Neutrophil (primary cell): ENCODE results near the gene PIN1.

Experiments
- H3K27ac ChIP-seq: fragments of 200-600 bp; sonication (generic); 2 replicates; pipeline ENCODE4 v1.5.1; 2016; ENCODE audit warnings: mild to moderate bottlenecking, moderate library complexity
- H3K27me3 ChIP-seq: fragments of 200-600 bp; sonication (generic); 2 replicates; pipeline ENCODE4 v1.6.0; 2016; ENCODE audit warnings: mild to moderate bottlenecking
- H3K36me3 ChIP-seq: fragments of 200-600 bp; sonication (generic); 2 replicates; pipeline ENCODE4 v1.5.1; 2017
- H3K4me1 ChIP-seq, 2 experiments: fragments of 200-600 bp in 1 of 2; sonication (generic) in 1 of 2; 1 replicate in 1 of 2; 2 replicates in 1 of 2; pipeline versions ENCODE4 v1.5.1 to v1.6.1; 2013 to 2016; ENCODE audit warnings: low read depth in 1 of 2, low read length in 1 of 2, mild to moderate bottlenecking in 1 of 2, moderate library complexity in 1 of 2; ENCODE audit not compliant: control insufficient read depth in 1 of 2, insufficient read depth in 1 of 2
- H3K4me3 ChIP-seq, 2 experiments: fragments of 200-600 bp in 1 of 2; sonication (generic) in 1 of 2; 1 replicate in 1 of 2; 2 replicates in 1 of 2; pipeline ENCODE4 v1.5.1; 2013 to 2016; ENCODE audit warnings: low read depth in 1 of 2, low read length in 1 of 2, mild to moderate bottlenecking in 1 of 2, moderate library complexity in 1 of 2
- H3K9me3 ChIP-seq: fragments of 200-600 bp; sonication (generic); 2 replicates; pipeline ENCODE4 v1.5.1; 2016
- CTCF ChIP-seq: fragments of 200-600 bp; sonication (generic); IDR thresholded peaks from 2 replicates; pipeline ENCODE4 v1.5.1; 2016; ENCODE audit warnings: antibody characterized with exemption

PIN1 gene

GRCh38 chr19:9861503-9861902 lies 26.4 kb downstream of the PIN1 start:
- TF ChIP-seq CTCF: no peak
- H3K4me1 ChIP-seq: peaks cover 16% of the 10 kb centered on the region in 2 experiments
- H3K4me3 ChIP-seq: no peak overlapping the region
- H3K36me3 ChIP-seq: no peaks in the 10 kb centered on the region
- H3K27ac ChIP-seq: no peak overlapping the region
- H3K9me3 ChIP-seq: no peaks in the 10 kb centered on the region
- H3K27me3 ChIP-seq: no peaks in the 10 kb centered on the region

DNA sequence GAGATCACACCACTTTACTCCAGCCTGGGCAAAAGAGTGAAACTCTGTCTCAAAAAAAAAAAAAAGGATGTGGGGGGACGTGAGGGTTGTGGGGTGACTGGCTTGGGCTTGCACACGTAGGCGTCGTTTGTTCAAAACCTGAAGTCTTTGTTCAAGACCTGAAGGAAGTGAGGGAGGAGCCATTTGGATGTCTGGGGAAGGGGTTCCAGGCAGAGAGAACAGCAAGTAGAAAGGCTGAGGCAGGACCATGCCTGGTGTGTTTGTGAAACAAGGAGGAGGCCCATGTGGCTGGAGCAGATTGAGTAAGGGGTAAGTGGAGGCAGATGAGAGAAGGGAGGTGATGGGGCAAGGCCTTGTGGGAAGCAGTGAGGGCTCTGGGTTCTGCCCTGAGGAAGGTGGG lies 27.8 kb downstream of the PIN1 start:
- Histone ChIP-seq H3K27ac (no peak overlapping the region), H3K9me3 (no peaks in the 10 kb centered on the region), H3K4me3 (no peak overlapping the region), H3K4me1 (peaks cover 8% of the 10 kb centered on the region in 2 experiments), H3K36me3 (no peaks in the 10 kb centered on the region), H3K27me3 (no peaks in the 10 kb centered on the region)
- TF ChIP-seq CTCF: no peak

DNA sequence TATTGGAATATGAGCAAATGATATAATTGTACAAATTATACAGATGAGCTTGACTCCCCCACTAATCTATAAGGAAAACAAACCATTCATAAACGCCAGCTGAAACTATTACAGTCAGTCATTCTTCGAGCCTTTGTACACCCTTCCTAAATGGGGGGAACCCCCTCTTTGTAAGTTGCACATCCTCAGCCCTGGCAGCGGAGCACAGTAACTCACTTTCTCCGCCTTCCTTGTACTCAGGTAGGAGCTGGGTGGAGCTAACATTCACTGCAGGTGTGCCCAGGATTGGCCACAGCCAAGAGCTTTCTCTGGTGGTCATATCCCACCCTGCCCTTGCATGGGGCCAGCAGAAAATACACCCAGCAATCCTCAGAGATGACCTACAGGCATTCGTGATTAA lies 28.6 kb downstream of the PIN1 start:
- H3K4me1 ChIP-seq: peaks cover 0 to under 1% of the 10 kb centered on the region in 2 experiments
- H3K27ac ChIP-seq: no peak overlapping the region
- H3K4me3 ChIP-seq: no peak overlapping the region
- no peaks in the 10 kb centered on the region for H3K9me3 ChIP-seq
- no peaks in the 10 kb centered on the region for H3K36me3 ChIP-seq
- no peaks in the 10 kb centered on the region for H3K27me3 ChIP-seq
- no peak for TF ChIP-seq CTCF

DNA sequence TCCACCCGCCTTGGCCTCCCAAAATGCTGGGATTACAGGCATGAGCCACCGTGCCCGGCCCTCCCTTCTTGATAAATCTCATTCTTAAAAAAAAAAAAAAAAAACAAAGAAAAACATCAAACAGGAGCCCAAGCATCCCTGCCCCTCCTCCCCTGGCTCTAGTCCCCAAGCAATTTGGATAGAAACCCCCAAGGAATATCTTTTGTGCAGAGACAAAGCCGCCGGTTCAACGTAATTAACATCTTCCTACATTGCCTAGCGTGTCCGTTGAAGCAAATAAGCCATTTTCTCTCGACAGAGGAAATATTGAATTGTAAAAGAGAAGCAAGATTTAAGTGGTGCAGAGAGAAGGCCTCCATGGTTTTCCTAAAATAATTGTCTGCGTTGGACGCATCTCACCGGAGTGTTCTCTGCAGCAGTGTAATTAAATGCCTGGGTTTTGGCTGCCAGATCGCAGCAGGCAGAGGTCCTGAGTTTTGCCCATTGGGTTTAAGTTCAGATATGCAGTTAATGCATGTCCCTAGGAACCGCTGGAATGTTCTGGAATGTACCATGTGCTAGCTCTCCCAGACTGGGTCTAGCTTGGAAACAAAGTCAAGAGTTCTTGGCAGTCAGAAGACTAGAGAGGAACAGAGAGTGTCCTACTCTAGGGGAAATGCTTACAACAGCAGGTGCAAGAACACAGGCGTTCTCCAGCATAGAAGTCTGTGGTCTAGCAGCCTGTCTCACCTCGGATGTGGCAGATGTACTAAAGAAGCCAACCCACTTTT lies 30.8 kb downstream of the PIN1 start:
- Histone ChIP-seq H3K4me1 (no peaks in the 10 kb centered on the region), H3K27ac (no peak overlapping the region), H3K9me3 (no peaks in the 10 kb centered on the region), H3K4me3 (no peak overlapping the region), H3K27me3 (no peaks in the 10 kb centered on the region), H3K36me3 (no peaks in the 10 kb centered on the region)
- TF ChIP-seq CTCF: no peak

DNA sequence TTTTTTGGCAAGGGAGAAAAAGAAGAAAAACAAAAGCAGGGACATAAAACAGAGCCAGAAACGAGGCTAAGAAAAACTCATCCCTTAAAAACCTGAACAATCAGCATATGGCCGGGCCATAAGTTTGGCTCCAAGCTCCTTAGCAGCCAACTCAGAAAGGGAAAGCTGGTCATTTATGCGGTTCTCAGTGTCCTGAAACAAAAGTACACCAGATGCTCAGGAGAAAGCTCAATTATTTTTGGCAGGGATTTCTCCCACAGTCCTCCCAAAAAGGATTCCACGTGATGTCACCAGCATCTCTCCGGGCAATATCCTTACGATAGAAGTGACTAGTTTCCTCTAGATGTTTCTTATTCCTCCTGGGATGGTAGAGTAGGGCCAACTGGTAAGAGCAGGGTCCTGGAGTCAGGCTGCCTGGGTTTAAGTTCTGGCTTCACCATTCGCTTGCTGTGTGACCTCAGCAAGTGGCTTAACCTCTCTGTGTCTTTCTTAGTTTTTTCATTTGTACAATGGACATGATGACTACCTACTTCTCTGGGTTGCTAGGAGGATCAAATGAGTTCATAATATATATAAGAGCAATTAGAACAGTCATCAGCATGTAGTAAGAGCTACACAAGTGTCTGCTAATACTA lies 34.0 kb downstream of the PIN1 start:
- H3K9me3 ChIP-seq: no peaks in the 10 kb centered on the region
- no peak overlapping the region for H3K4me3 ChIP-seq
- H3K36me3 ChIP-seq: no peaks in the 10 kb centered on the region
- no peaks in the 10 kb centered on the region for H3K4me1 ChIP-seq
- no peak for TF ChIP-seq CTCF
- H3K27ac ChIP-seq: no peak overlapping the region
- no peaks in the 10 kb centered on the region for H3K27me3 ChIP-seq
